Stimulated activated CD4-positive, alpha-beta T cell treated with anti-CD3 and anti-CD28 coated beads, Interleukin-1b, Interleukin-23, amount 100 ng/mL, for 4 hours (primary cell): Measurements from ENCODE around the gene PPP1R3F.
"Not testable (repeated sequence)": the region's sequence is repeated elsewhere in the genome, so short reads cannot be mapped to it uniquely, and the experiment has no call there.

Experiments
- DNase-seq, 2 donors: peaks; one replicate each; pipeline ENCODE4 v3.0.0-alpha.2; 2020; ENCODE audit warnings: low read depth in 2 of 2

The PPP1R3F gene

GRCh38 chrX:49316085-49316484, 46.5 kb downstream of the PPP1R3F start:
- no peak for DNase-seq

- not testable (repeated sequence) for DNase-seq
Observed at GRCh38 chrX:49321737-49322136, 52.1 kb downstream of the PPP1R3F start, which contains the start of gene GAGE12J. Gene GAGE12J, plus strand, starts transcription at chrX:49322037. Its CDS starts 1,157 bp downstream, at chrX:49323194.

GRCh38 chrX:49322266-49322665, 52.7 kb downstream of the PPP1R3F start:
- not testable (repeated sequence) for DNase-seq

GRCh38 chrX:49323735-49324134, 54.1 kb downstream of the PPP1R3F start:
- not testable (repeated sequence) for DNase-seq

- not testable (repeated sequence) for DNase-seq
Observed at GRCh38 chrX:49330421-49330820, 60.8 kb downstream of the PPP1R3F start.

GRCh38 chrX:49331282-49331681, 61.7 kb downstream of the PPP1R3F start, which contains the start of gene GAGE13:
Gene GAGE13, plus strand, starts transcription at chrX:49331582. Its CDS starts 1,156 bp downstream, at chrX:49332738.
- DNase-seq: not testable (repeated sequence)

GRCh38 chrX:49331841-49332240, 62.2 kb downstream of the PPP1R3F start:
- DNase-seq: not testable (repeated sequence)
